Astrocyte (in vitro differentiated cells and primary cell): ENCODE results near the gene GRK2. TPM values are rescaled to one million over a fixed set of nuclear protein-coding genes. Genes with fewer than 3 reads are reported as not detected.

ENCODE experiments used
- DNase-seq: peaks from one replicate; pipeline ENCODE4 v3.0.0-alpha.2; 2010; ENCODE audit warnings: low read depth
- FAIRE-seq: peaks from 2 replicates; lab custom pipeline; 2011; peaks lifted over from hg19 to GRCh38; lab: Jason Lieb, UNC
- H2AFZ ChIP-seq: 2 replicates; pipeline ENCODE4 v1.6.0; 2012; ENCODE audit warnings: low read depth, low read length, inconsistent platforms
- H3K27ac ChIP-seq: 2 replicates; pipeline ENCODE4 v1.5.1; 2011; ENCODE audit warnings: low read depth, low read length, inconsistent platforms
- H3K27me3 ChIP-seq: 2 replicates; pipeline ENCODE4 v1.6.0; 2011; ENCODE audit warnings: low read length, inconsistent platforms; ENCODE audit not compliant: insufficient read depth
- H3K36me3 ChIP-seq: 2 replicates; pipeline ENCODE4 v1.5.1; 2011; ENCODE audit warnings: low read length, inconsistent platforms; ENCODE audit not compliant: insufficient read depth
- H3K4me1 ChIP-seq: 2 replicates; pipeline ENCODE4 v1.5.1; 2011; ENCODE audit warnings: low read length, inconsistent platforms; ENCODE audit not compliant: insufficient read depth
- H3K4me2 ChIP-seq: 2 replicates; pipeline ENCODE4 v1.6.0; 2012; ENCODE audit warnings: low read length, inconsistent platforms
- H3K4me3 ChIP-seq: 2 replicates; pipeline ENCODE4 v1.5.1; 2011; ENCODE audit warnings: low read depth, mild to moderate bottlenecking, low read length, inconsistent platforms; ENCODE audit not compliant: insufficient read depth
- H3K79me2 ChIP-seq: 2 replicates; pipeline ENCODE4 v1.6.0; 2012; ENCODE audit warnings: mild to moderate bottlenecking, low read length, inconsistent platforms; ENCODE audit not compliant: insufficient read depth
- H3K9ac ChIP-seq: 2 replicates; pipeline ENCODE4 v1.6.0; 2012; ENCODE audit warnings: mild to moderate bottlenecking, low read length, inconsistent platforms
- H3K9me3 ChIP-seq: 2 replicates; pipeline ENCODE4 v1.5.1; 2012; ENCODE audit warnings: low read depth, mild to moderate bottlenecking, low read length, inconsistent platforms; ENCODE audit not compliant: insufficient read depth
- H4K20me1 ChIP-seq: 2 replicates; pipeline ENCODE4 v1.6.0; 2012; ENCODE audit warnings: low read length, inconsistent platforms; ENCODE audit not compliant: insufficient read depth
- H3K27ac Mint-ChIP-seq: one replicate; pipeline ENCODE4 v1.8.0; 2021; ENCODE audit warnings: mild to moderate bottlenecking, mixed read lengths; ENCODE audit not compliant: unreplicated experiment
- H3K27me3 Mint-ChIP-seq: one replicate; pipeline ENCODE4 v1.8.0; 2021; ENCODE audit warnings: low read depth, mixed read lengths; ENCODE audit not compliant: unreplicated experiment
- H3K36me3 Mint-ChIP-seq: one replicate; pipeline ENCODE4 v1.8.0; 2021; ENCODE audit warnings: low read depth, mixed read lengths; ENCODE audit not compliant: unreplicated experiment
- H3K4me1 Mint-ChIP-seq: one replicate; pipeline ENCODE4 v1.8.0; 2021; ENCODE audit warnings: low read depth, mixed read lengths; ENCODE audit not compliant: unreplicated experiment
- H3K4me3 Mint-ChIP-seq: one replicate; pipeline ENCODE4 v1.8.0; 2021; ENCODE audit warnings: mild to moderate bottlenecking, moderate library complexity, mixed read lengths; ENCODE audit not compliant: unreplicated experiment
- H3K9me3 Mint-ChIP-seq: one replicate; pipeline ENCODE4 v1.8.0; 2021; ENCODE audit warnings: mild to moderate bottlenecking, mixed read lengths; ENCODE audit not compliant: unreplicated experiment
- CTCF ChIP-seq: IDR thresholded peaks from 2 replicates; pipeline ENCODE4 v1.5.1; 2011; ENCODE audit warnings: low read depth, mild to moderate bottlenecking, inconsistent platforms, low read length, moderate library complexity; ENCODE audit not compliant: insufficient read depth
- EZH2 ChIP-seq: IDR thresholded peaks from 2 replicates; pipeline ENCODE4 v1.6.1; 2012; ENCODE audit warnings: mild to moderate bottlenecking, low read length, inconsistent platforms; ENCODE audit not compliant: insufficient read depth
- total RNA-seq: library from RNA; stranded (reverse); gene quantifications from 2 replicates; pipeline ENCODE4 v1.2.1, GENCODE V29; 2021

GRK2 gene
- total RNA-seq, 1 donor from 2014 or later = 34.0 TPM

DNA sequence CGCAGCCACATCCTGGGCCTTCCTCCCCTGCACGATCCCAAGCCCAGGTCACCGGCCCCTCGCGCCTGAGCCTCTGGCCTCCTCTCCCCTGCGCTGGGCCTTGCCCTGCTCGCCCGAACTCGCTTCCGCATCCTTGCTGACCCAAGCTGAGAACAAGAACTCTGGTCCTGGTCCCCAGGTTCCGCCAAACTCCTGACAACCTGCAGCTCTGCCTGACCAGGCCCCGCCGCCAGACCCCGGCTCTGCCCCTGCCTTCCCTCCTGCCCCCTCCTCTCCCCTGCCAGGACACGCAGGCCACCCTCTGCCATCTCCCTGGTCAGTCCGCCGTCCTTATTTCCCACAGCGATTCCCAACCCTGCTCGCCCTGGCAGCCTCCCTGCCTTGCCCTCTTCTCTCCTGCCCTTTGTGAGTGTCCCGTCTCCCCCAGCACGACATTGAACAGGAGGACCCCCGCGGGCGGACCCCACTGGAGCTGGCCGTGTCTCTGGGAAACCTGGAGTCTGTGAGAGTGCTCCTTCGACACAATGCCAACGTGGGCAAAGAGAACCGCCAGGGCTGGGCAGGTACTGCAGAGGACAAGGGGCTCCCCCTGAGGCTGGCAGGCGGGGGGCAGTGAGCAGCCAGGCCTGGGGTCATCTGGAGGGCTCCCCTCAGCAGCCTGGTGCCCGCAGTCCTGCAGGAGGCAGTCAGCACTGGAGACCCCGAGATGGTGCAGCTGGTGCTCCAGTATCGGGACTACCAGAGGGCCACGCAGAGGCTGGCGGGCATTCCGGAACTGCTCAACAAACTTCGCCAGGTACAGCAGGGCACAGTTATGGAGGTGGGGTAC is 23.6 kb downstream of the GRK2 start:
- Mint-ChIP-seq H3K27ac (peak overlapping the region; percentile 85), H3K27me3 (no peaks in the 10 kb centered on the region), H3K4me3 (peak overlapping the region; percentile 91), H3K9me3 (peaks cover under 1% of the 10 kb centered on the region), H3K4me1 (peaks cover 17% of the 10 kb centered on the region), H3K36me3 (peaks cover 20% of the 10 kb centered on the region)
- peaks cover 41% of the 10 kb centered on the region for H3K79me2 ChIP-seq
- H3K4me1 ChIP-seq = peaks cover 37% of the 10 kb centered on the region
- no peaks in the 10 kb centered on the region for H3K27me3 ChIP-seq
- TF ChIP-seq CTCF (no peak), EZH2 (no peak)
- FAIRE-seq = no peak
- H3K4me3 ChIP-seq = peak overlapping the region; percentile 67
- H3K9ac ChIP-seq = peak overlapping the region; percentile 89
- peak overlapping the region; percentile 47 for H2AFZ ChIP-seq
- DNase-seq = no peak
- H3K9me3 ChIP-seq = no peaks in the 10 kb centered on the region
- peaks cover 41% of the 10 kb centered on the region for H4K20me1 ChIP-seq
- H3K4me2 ChIP-seq = peak overlapping the region; percentile 97
- peak overlapping the region; percentile 25 for H3K27ac ChIP-seq
- H3K36me3 ChIP-seq = peaks cover 17% of the 10 kb centered on the region

DNA sequence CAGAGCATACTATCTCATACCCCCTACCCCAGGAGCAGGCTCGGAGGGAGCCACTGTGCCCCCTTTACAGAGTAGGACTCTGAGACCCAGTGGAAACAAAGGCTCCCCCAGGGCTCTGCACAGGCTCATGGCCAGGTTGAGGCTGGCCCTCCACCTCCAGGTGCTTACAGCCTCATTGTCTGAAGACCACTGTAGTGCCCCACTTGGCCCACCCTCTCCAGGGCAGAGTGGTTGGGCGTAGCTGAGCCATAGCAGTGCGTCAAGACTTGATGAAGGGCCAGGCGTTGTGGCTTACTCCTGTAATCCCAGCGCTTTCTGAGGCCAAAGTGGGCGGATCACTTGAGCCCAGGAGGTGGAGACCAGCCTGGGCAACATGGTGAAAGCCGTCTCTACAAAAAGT is 24.5 kb downstream of the GRK2 start:
- H3K4me1 Mint-ChIP-seq = peaks cover 17% of the 10 kb centered on the region
- Histone ChIP-seq H3K36me3 (peaks cover 19% of the 10 kb centered on the region), H3K9me3 (peaks cover 3% of the 10 kb centered on the region), H3K27me3 (no peaks in the 10 kb centered on the region), H3K4me2 (peak overlapping the region; percentile 97), H3K79me2 (peaks cover 49% of the 10 kb centered on the region), H4K20me1 (peaks cover 41% of the 10 kb centered on the region), H2AFZ (no peak overlapping the region), H3K9ac (peak overlapping the region; percentile 89), H3K27ac (no peak overlapping the region), H3K4me3 (peak overlapping the region; percentile 67), H3K4me1 (peaks cover 37% of the 10 kb centered on the region)
- H3K9me3 Mint-ChIP-seq = peaks cover 6% of the 10 kb centered on the region
- peak; percentile 60 for DNase-seq
- no peak for FAIRE-seq
- no peaks in the 10 kb centered on the region for H3K27me3 Mint-ChIP-seq
- H3K36me3 Mint-ChIP-seq = peaks cover 29% of the 10 kb centered on the region
- peak overlapping the region; percentile 91 for H3K4me3 Mint-ChIP-seq
- H3K27ac Mint-ChIP-seq = no peak overlapping the region
- TF ChIP-seq EZH2 (no peak), CTCF (no peak)
